Tibial artery (tissue), 4 donors: ENCODE data around the gene IFIT1B.
A peak's percentile ranks its signal among the peaks of the same experiment; 100 is the strongest.
"Not testable (repeated sequence)": the region's sequence is repeated elsewhere in the genome, so short reads cannot be mapped to it uniquely, and the experiment has no call there.

Experiments used
- DNase-seq, 2 donors: peaks; one replicate each; pipeline ENCODE4 v3.0.0-alpha.2; 2019
- H3K27ac ChIP-seq, 2 donors: fragments of 200-600 bp; sonication (generic) in 1 of 2; 1 replicate in 1 of 2; 2 replicates in 1 of 2; pipeline ENCODE4 v1.5.1; 2018 to 2019; ENCODE audit warnings: mild to moderate bottlenecking in 1 of 2
- H3K27me3 ChIP-seq, 2 donors: fragments of 200-600 bp; sonication (generic) in 1 of 2; one replicate each; pipeline versions ENCODE4 v1.5.1 to v1.6.0; 2016 to 2019
- H3K36me3 ChIP-seq, 3 donors: fragments of 200-600 bp; sonication (generic) in 2 of 3; one replicate each; pipeline ENCODE4 v1.5.1; 2016 to 2019; ENCODE audit warnings: mild to moderate bottlenecking in 2 of 3
- H3K4me1 ChIP-seq, 4 donors: fragments of 200-600 bp; sonication (generic) in 2 of 4; 1 replicate in 3 of 4; 2 replicates in 1 of 4; pipeline ENCODE4 v1.5.1; 2016 to 2019
- H3K4me3 ChIP-seq, 2 donors: fragments of 200-600 bp; sonication (generic) in 1 of 2; 1 replicate in 1 of 2; 2 replicates in 1 of 2; pipeline ENCODE4 v1.5.1; 2018 to 2019; ENCODE audit warnings: mild to moderate bottlenecking in 2 of 2
- H3K9me3 ChIP-seq, 3 donors: fragments of 200-600 bp; sonication (generic) in 1 of 3; one replicate each; pipeline ENCODE4 v1.5.1; 2016 to 2019
- intact Hi-C: fragments of 100-400 bp; cut with DNase I; formaldehyde crosslinking; loops from one replicate; pipeline ENCODE4 v1.15.0; 2023; ENCODE audit warnings: low total_unique reads
- TF ChIP-seq, protein P1 (sequence below), 2 experiments: fragments of 200-600 bp in 1 of 2; fragments of 450-650 bp in 1 of 2; IDR thresholded peaks; one replicate each; pipeline ENCODE4 v1.5.1; 2017 to 2019; ENCODE audit warnings: antibody characterized with exemption in 2 of 2, mild to moderate bottlenecking in 1 of 2, moderate library complexity in 1 of 2

IFIT1B gene, protein sequence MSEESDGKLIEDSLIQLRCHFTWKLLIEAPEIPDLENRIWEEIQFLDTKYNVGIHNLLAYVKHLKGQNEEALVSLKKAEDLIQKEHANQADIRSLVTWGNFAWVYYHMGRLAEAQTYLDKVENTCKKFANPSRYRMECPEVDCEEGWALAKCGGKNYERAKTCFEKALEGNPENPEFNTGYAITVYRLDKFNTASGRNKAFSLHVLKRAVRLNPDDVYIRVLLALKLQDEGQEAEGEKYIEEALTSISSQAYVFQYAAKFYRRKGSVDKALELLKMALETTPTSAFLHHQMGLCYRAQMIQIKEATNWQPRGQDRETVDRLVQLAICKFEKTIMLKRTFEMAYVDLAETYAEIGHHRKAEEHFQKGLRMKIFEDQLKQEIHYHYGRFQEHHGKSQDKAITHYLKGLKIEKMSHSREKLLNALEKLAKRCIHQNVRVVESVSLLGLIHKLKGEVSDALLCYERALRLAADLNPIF

DNA sequence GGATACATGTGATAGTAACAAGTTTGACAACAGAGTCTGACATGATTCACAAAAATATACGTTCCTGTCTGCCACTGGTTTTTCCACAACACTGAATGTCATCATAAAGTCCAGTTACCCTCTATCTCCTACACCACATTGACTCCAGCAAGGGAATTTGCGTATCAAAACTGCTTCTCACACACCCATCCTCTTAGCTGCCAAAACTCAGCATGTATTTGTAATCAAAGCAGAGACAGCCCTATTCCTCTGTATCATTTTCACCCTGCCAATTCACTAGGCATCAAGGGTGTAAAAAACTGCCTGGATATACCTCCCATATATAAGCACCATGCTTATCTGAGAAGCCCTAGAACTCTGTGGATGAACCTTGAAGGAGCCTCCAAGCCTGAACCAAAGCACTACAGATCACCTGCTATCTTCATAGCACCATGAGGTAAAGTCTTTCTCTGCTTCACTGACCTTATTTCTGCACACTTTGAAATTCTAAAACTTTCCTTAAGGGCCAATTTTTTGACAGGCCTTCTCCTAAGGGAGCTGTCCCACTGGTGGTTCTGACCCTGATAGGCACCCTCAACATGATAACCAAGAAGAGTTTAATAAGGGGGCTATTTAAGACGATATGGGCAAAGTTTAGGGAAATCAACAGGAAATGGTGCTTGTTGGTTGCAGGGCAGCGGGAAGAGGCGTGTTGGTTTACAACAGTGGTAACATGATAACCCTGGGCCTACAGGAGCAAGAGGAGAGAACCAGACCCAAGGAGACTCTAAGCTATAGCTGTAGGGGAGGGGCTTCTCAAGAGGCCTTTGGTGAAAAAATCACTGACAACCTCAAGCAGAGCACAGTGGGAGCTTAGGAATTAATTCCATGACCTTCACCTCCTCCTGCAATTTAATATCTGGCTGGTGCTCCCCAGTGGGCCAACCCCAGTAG is at the start of gene IFIT1B:
TSS of gene IFIT1B (plus strand) at position 352 of the 933 bp plus-strand sequence. CDS start at position 432, 80 bp downstream.
- no peaks in the 10 kb centered on the region for H3K27me3 ChIP-seq
- H3K4me3 ChIP-seq, result no peak within 1 kb of the TSS
- no peaks in the 10 kb centered on the region for H3K9me3 ChIP-seq
- no peak within 1 kb of the TSS for H3K27ac ChIP-seq
- H3K36me3 ChIP-seq, result no peaks in the 10 kb centered on the region
- intact Hi-C loops, result no loop called here
- peaks cover 0 to 21% (median 16%) of the 10 kb centered on the region in 4 donors for H3K4me1 ChIP-seq
- TF ChIP-seq, protein P1, sequence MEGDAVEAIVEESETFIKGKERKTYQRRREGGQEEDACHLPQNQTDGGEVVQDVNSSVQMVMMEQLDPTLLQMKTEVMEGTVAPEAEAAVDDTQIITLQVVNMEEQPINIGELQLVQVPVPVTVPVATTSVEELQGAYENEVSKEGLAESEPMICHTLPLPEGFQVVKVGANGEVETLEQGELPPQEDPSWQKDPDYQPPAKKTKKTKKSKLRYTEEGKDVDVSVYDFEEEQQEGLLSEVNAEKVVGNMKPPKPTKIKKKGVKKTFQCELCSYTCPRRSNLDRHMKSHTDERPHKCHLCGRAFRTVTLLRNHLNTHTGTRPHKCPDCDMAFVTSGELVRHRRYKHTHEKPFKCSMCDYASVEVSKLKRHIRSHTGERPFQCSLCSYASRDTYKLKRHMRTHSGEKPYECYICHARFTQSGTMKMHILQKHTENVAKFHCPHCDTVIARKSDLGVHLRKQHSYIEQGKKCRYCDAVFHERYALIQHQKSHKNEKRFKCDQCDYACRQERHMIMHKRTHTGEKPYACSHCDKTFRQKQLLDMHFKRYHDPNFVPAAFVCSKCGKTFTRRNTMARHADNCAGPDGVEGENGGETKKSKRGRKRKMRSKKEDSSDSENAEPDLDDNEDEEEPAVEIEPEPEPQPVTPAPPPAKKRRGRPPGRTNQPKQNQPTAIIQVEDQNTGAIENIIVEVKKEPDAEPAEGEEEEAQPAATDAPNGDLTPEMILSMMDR (IDR thresholded peaks at IDR 0.05), result no peak
- DNase-seq, result no peak

GRCh38 chr10:89329151-89329550 is 48.7 kb upstream of the IFIT1B start:
- H3K9me3 ChIP-seq, result no peaks in the 10 kb centered on the region
- TF ChIP-seq, protein P1 (IDR thresholded peaks at IDR 0.05), result no peak
- DNase-seq, result no peak
- H3K36me3 ChIP-seq, result no peaks in the 10 kb centered on the region
- peak overlapping the region in 1 of 2 donors; percentile 78 for H3K27ac ChIP-seq
- H3K4me1 ChIP-seq, result peaks cover 0 to 54% (median 25%) of the 10 kb centered on the region in 4 donors
- H3K27me3 ChIP-seq, result no peaks in the 10 kb centered on the region
- intact Hi-C loops, result no loop called here
- H3K4me3 ChIP-seq, result peak overlapping the region in 1 of 2 donors; percentile 55

GRCh38 chr10:89330014-89330413 is 47.8 kb upstream of the IFIT1B start:
- intact Hi-C loops, H3K36me3 ChIP-seq, H3K4me3 ChIP-seq, H3K27me3 ChIP-seq, H3K9me3 ChIP-seq, H3K27ac ChIP-seq, DNase-seq: not testable (repeated sequence)
- H3K4me1 ChIP-seq, result peaks cover 0 to 63% (median 25%) of the 10 kb centered on the region in 4 donors

GRCh38 chr10:89330537-89331212 is 47.2 kb upstream of the IFIT1B start:
- Histone ChIP-seq H3K27me3 (no peaks in the 10 kb centered on the region), H3K27ac (peak overlapping the region in 1 of 2 donors; percentile 10), H3K4me1 (peaks cover 0 to 63% (median 25%) of the 10 kb centered on the region in 4 donors), H3K4me3 (no peak overlapping the region), H3K36me3 (no peaks in the 10 kb centered on the region), H3K9me3 (no peaks in the 10 kb centered on the region)
- TF ChIP-seq, protein P1 (IDR thresholded peaks at IDR 0.05), result no peak
- intact Hi-C loops, result no loop called here
- DNase-seq, result no peak

- H3K36me3 ChIP-seq, intact Hi-C loops, H3K9me3 ChIP-seq, DNase-seq, H3K27me3 ChIP-seq: not testable (repeated sequence)
- peak overlapping the region; percentile 49 to 54 for H3K27ac ChIP-seq
- H3K4me1 ChIP-seq, result peaks cover 0 to 63% (median 25%) of the 10 kb centered on the region in 4 donors
- peak overlapping the region; percentile 37 to 48 for H3K4me3 ChIP-seq
Measured at GRCh38 chr10:89331487-89332122, 46.3 kb upstream of the IFIT1B start.
